Prostate gland (tissue), 2 donors: ENCODE results near the gene CCR2.

Experiments used
- POLR2A ChIP-seq: fragments of 450-650 bp; IDR thresholded peaks from one replicate; pipeline ENCODE4 v1.6.1; 2016; ENCODE audit warnings: antibody characterized with exemption, mild to moderate bottlenecking
- POLR2AphosphoS5 ChIP-seq: sonication (generic); formaldehyde crosslinking; IDR thresholded peaks from one replicate; pipeline ENCODE4 v1.6.1; 2017; ENCODE audit warnings: antibody characterized with exemption
- TF ChIP-seq, protein P1 (sequence below), 4 experiments: fragments of 200-600 bp in 2 of 4; fragments of 450-650 bp in 2 of 4; sonication (generic) in 2 of 4; IDR thresholded peaks; 1 replicate in 3 of 4; 2 replicates in 1 of 4; pipeline ENCODE4 v1.5.1; 2016 to 2019; ENCODE audit warnings: antibody characterized with exemption in 4 of 4, mild to moderate bottlenecking in 2 of 4, moderate library complexity in 2 of 4

DNA sequence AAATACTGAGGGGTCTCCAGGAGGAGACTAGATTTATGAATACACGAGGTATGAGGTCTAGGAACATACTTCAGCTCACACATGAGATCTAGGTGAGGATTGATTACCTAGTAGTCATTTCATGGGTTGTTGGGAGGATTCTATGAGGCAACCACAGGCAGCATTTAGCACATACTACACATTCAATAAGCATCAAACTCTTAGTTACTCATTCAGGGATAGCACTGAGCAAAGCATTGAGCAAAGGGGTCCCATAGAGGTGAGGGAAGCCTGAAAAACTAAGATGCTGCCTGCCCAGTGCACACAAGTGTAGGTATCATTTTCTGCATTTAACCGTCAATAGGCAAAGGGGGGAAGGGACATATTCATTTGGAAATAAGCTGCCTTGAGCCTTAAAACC is 21.3 kb downstream of the CCR2 start:
- no peak for TF ChIP-seq POLR2AphosphoS5
- TF ChIP-seq, protein P1, sequence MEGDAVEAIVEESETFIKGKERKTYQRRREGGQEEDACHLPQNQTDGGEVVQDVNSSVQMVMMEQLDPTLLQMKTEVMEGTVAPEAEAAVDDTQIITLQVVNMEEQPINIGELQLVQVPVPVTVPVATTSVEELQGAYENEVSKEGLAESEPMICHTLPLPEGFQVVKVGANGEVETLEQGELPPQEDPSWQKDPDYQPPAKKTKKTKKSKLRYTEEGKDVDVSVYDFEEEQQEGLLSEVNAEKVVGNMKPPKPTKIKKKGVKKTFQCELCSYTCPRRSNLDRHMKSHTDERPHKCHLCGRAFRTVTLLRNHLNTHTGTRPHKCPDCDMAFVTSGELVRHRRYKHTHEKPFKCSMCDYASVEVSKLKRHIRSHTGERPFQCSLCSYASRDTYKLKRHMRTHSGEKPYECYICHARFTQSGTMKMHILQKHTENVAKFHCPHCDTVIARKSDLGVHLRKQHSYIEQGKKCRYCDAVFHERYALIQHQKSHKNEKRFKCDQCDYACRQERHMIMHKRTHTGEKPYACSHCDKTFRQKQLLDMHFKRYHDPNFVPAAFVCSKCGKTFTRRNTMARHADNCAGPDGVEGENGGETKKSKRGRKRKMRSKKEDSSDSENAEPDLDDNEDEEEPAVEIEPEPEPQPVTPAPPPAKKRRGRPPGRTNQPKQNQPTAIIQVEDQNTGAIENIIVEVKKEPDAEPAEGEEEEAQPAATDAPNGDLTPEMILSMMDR (IDR thresholded peaks at IDR 0.05) = no peak
- no peak for TF ChIP-seq POLR2A
